ENCODE data around the gene OPCML.

OPCML gene

DNA sequence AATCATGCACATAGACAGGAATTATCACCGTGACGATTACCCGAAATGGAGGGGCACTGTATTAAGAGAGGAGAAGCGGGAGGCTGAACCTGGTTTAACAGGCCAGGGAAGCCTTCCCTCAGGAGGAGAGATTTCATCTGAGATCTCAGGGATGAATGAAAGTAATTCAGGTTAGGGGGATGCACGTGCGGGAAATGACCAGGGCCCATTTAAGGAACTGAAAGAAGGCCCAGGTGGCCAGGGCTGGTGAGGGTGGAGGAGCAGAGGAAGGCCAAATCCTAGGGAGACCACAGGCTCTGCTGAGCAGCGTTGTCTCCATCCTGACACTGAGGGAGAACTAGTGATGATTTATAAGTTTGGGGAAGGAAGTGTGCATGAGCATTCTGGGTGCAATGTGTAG, 16.3 kb upstream of the OPCML start:
- no peak overlapping the region for H2AK5ac ChIP-seq (ENCODE audit: low read depth, low read length)
- H3K9me3 ChIP-seq (replicated peaks in 1 of 2; ENCODE audit: control insufficient read depth in 2 of 2, insufficient read depth in 1 of 2, low read depth in 1 of 2, low read length in 2 of 2), result no peaks in the 10 kb centered on the region
- H2AFZ ChIP-seq (ENCODE audit: low read length), result no peak overlapping the region
- peaks cover 7 to 11% of the 10 kb centered on the region in 2 donors for H3K4me1 ChIP-seq (ENCODE audit: control insufficient read depth in 2 of 2, insufficient read depth in 1 of 2, low read depth in 1 of 2, low read length in 2 of 2)
- no peak overlapping the region for H3K4me2 ChIP-seq (ENCODE audit: insufficient read depth, low read length, poor library complexity, severe bottlenecking)
- H2BK5ac ChIP-seq (ENCODE audit: low read length), result no peak overlapping the region
- H3K14ac ChIP-seq (ENCODE audit: low read length), result no peak overlapping the region
- H4K91ac ChIP-seq (ENCODE audit: low read depth, low read length, poor library complexity), result no peak overlapping the region
- no peak overlapping the region for H2BK120ac ChIP-seq (ENCODE audit: low read depth, low read length)
- no peak overlapping the region for H3K4me3 ChIP-seq (ENCODE audit: low read length in 2 of 2)
- H3K4ac ChIP-seq (ENCODE audit: low read length), result no peak overlapping the region
- H3K23ac ChIP-seq (ENCODE audit: low read depth, low read length, poor library complexity), result no peak overlapping the region
- H3K27me3 ChIP-seq (ENCODE audit: control insufficient read depth in 3 of 3, insufficient read depth in 3 of 3, low read depth in 1 of 3, low read length in 3 of 3), result no peaks in the 10 kb centered on the region
- WGBS, 2 donors (ENCODE audit: extremely low coverage in 2 of 2, insufficient read length in 2 of 2, insufficient replicate concordance in 1 of 2), result no CpG with 5 or more reads among the region's 7 CpGs
- no peak overlapping the region for H4K8ac ChIP-seq (ENCODE audit: low read depth, low read length)
- no peak overlapping the region for H2BK15ac ChIP-seq (ENCODE audit: low read length)
- no peak overlapping the region for H3K27ac ChIP-seq (replicated peaks; ENCODE audit: low read length)
- no peak overlapping the region for H2BK12ac ChIP-seq (ENCODE audit: low read length)
- H3K79me1 ChIP-seq (ENCODE audit: low read depth, low read length), result no peaks in the 10 kb centered on the region
- H3K18ac ChIP-seq (ENCODE audit: low read length), result no peak overlapping the region
- no peak for DNase-seq (ENCODE audit: low spot score)
- no peaks in the 10 kb centered on the region for H3K36me3 ChIP-seq (replicated peaks in 1 of 2; ENCODE audit: control insufficient read depth in 2 of 2, insufficient read depth in 2 of 2, low read length in 2 of 2)
- H3K9ac ChIP-seq (ENCODE audit: low read depth, low read length, poor library complexity), result no peak overlapping the region

DNA sequence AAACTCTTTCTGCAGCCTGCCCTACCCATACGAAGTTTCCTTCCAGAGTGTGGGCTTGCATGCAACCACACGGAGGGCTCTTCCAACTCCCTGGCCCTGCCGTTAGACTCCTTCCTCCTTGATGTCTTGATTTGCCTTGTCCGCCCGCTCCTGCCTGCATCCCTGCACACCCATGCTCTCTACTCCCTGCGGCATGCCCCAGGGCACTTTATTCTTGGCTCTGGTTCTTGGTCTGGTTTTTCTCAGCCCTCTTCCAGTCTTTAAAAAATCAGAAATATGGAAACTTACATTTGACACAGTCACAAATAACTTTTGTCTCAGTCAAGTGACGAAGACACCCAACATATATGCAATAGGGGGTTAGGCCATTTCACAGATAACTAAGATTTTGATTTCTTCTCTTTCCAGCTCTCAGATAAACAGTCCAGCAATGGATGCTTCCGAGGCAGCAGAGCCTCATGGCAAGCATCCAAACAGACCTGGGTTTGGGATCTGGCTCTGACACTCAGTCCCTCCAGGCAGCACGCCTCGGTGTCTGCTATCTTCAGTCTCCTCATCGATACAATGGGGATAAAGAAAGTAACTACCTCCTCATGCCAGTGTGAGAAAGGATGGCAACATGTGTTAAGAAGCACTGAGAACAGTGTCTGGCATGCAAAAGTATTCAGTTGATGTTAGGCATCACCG, 15.7 kb upstream of the OPCML start:
- Histone ChIP-seq H2BK15ac (ENCODE audit: low read length) (peak overlapping the region; percentile 74), H3K9ac (ENCODE audit: low read depth, low read length, poor library complexity) (no peak overlapping the region), H3K36me3 (replicated peaks in 1 of 2; ENCODE audit: control insufficient read depth in 2 of 2, insufficient read depth in 2 of 2, low read length in 2 of 2) (no peaks in the 10 kb centered on the region), H3K14ac (ENCODE audit: low read length) (no peak overlapping the region), H3K79me1 (ENCODE audit: low read depth, low read length) (no peaks in the 10 kb centered on the region), H3K23ac (ENCODE audit: low read depth, low read length, poor library complexity) (no peak overlapping the region), H2BK5ac (ENCODE audit: low read length) (no peak overlapping the region), H3K4me3 (ENCODE audit: low read length in 2 of 2) (no peak overlapping the region), H4K91ac (ENCODE audit: low read depth, low read length, poor library complexity) (no peak overlapping the region), H3K27ac (replicated peaks; ENCODE audit: low read length) (no peak overlapping the region), H3K4me2 (ENCODE audit: insufficient read depth, low read length, poor library complexity, severe bottlenecking) (no peak overlapping the region), H3K27me3 (ENCODE audit: control insufficient read depth in 3 of 3, insufficient read depth in 3 of 3, low read depth in 1 of 3, low read length in 3 of 3) (no peaks in the 10 kb centered on the region), H3K18ac (ENCODE audit: low read length) (peak overlapping the region; percentile 4), H2BK120ac (ENCODE audit: low read depth, low read length) (no peak overlapping the region), H4K8ac (ENCODE audit: low read depth, low read length) (no peak overlapping the region), H3K4ac (ENCODE audit: low read length) (no peak overlapping the region), H2AFZ (ENCODE audit: low read length) (no peak overlapping the region), H2BK12ac (ENCODE audit: low read length) (no peak overlapping the region), H3K9me3 (replicated peaks in 1 of 2; ENCODE audit: control insufficient read depth in 2 of 2, insufficient read depth in 1 of 2, low read depth in 1 of 2, low read length in 2 of 2) (no peaks in the 10 kb centered on the region), H3K4me1 (ENCODE audit: control insufficient read depth in 2 of 2, insufficient read depth in 1 of 2, low read depth in 1 of 2, low read length in 2 of 2) (peaks cover 7 to 16% of the 10 kb centered on the region in 2 donors), H2AK5ac (ENCODE audit: low read depth, low read length) (no peak overlapping the region)
- no CpG with 5 or more reads among the region's 12 CpGs for WGBS, 2 donors (ENCODE audit: extremely low coverage in 2 of 2, insufficient read length in 2 of 2, insufficient replicate concordance in 1 of 2)
- no peak for DNase-seq (ENCODE audit: low spot score)

DNA sequence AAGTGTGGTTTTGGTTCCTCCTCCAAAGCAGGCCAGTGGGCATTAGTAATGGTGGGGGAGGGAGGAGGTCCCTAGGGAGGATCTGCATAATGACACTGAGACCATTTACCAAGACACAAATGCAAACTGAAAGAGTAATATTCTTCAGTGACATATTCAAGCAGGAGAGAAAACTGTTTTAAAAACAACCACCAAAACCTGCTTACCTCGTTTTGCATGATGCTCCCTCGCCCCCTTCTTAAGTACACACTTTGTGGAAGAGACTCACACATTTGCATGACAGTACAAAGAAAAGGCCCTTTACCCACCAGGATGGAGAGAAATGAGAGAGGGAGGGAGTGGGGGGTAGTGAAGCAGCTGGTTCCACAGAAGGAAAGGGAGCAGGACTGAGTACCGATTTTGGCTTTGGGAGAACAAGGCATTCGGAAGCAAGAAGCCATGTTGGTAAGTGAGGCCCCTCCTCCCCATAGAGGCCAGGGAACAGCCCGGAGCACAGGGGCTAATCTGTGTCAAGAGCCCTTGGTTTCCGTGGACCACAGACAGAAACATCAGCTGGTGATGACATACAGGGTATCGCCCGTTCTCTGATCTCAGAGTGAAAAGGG, 13.0 kb upstream of the OPCML start:
- Histone ChIP-seq H3K14ac (ENCODE audit: low read length) (no peak overlapping the region), H3K23ac (ENCODE audit: low read depth, low read length, poor library complexity) (no peak overlapping the region), H2AFZ (ENCODE audit: low read length) (peak overlapping the region; percentile 78), H3K4me1 (ENCODE audit: control insufficient read depth in 2 of 2, insufficient read depth in 1 of 2, low read depth in 1 of 2, low read length in 2 of 2) (peaks cover 21 to 37% of the 10 kb centered on the region in 2 donors), H3K27ac (replicated peaks; ENCODE audit: low read length) (no peak overlapping the region), H2AK5ac (ENCODE audit: low read depth, low read length) (peak overlapping the region; percentile 57), H3K9ac (ENCODE audit: low read depth, low read length, poor library complexity) (no peak overlapping the region), H4K8ac (ENCODE audit: low read depth, low read length) (no peak overlapping the region), H3K36me3 (replicated peaks in 1 of 2; ENCODE audit: control insufficient read depth in 2 of 2, insufficient read depth in 2 of 2, low read length in 2 of 2) (no peaks in the 10 kb centered on the region), H3K18ac (ENCODE audit: low read length) (no peak overlapping the region), H2BK12ac (ENCODE audit: low read length) (no peak overlapping the region), H4K91ac (ENCODE audit: low read depth, low read length, poor library complexity) (no peak overlapping the region), H2BK15ac (ENCODE audit: low read length) (no peak overlapping the region), H2BK5ac (ENCODE audit: low read length) (no peak overlapping the region), H3K4me3 (ENCODE audit: low read length in 2 of 2) (no peak overlapping the region), H3K9me3 (replicated peaks in 1 of 2; ENCODE audit: control insufficient read depth in 2 of 2, insufficient read depth in 1 of 2, low read depth in 1 of 2, low read length in 2 of 2) (no peaks in the 10 kb centered on the region), H3K4ac (ENCODE audit: low read length) (no peak overlapping the region), H2BK120ac (ENCODE audit: low read depth, low read length) (no peak overlapping the region), H3K4me2 (ENCODE audit: insufficient read depth, low read length, poor library complexity, severe bottlenecking) (peak overlapping the region; percentile 12), H3K79me1 (ENCODE audit: low read depth, low read length) (no peaks in the 10 kb centered on the region), H3K27me3 (ENCODE audit: control insufficient read depth in 3 of 3, insufficient read depth in 3 of 3, low read depth in 1 of 3, low read length in 3 of 3) (no peaks in the 10 kb centered on the region)
- DNase-seq (ENCODE audit: low spot score), result no peak
- WGBS, 2 donors (ENCODE audit: extremely low coverage in 2 of 2, insufficient read length in 2 of 2, insufficient replicate concordance in 1 of 2), result no CpG with 5 or more reads among the region's 8 CpGs

DNA sequence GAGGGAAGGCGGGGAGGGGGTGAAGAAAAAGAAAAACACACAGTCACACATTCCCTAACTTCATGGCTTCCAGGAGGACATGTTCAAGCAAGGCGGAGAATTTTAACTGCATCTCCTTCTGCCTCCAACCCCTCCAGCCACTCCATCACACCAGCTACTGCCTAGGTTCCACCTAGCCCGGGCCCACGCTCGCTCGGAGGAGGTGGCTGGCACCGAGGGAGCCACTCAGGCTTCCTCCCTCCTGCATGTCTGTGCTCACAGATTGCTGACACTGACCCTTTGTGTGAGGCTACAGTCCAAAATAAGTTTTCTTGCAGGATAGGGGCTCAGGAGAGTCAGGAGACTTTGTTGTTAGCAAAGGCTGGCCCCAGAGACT, 9.4 kb upstream of the OPCML start:
- Histone ChIP-seq H3K79me1 (ENCODE audit: low read depth, low read length) (no peaks in the 10 kb centered on the region), H3K9ac (ENCODE audit: low read depth, low read length, poor library complexity) (no peak overlapping the region)
- WGBS, 2 donors (ENCODE audit: extremely low coverage in 2 of 2, insufficient read length in 2 of 2, insufficient replicate concordance in 1 of 2), result no CpG with 5 or more reads among the region's 7 CpGs

More for the DNA sequence above, 9.4 kb upstream of the OPCML start:
- Histone ChIP-seq H3K4ac (ENCODE audit: low read length) (no peak overlapping the region), H2BK5ac (ENCODE audit: low read length) (no peak overlapping the region), H3K4me3 (ENCODE audit: low read length in 2 of 2) (peak overlapping the region; percentile 11 to 24), H4K91ac (ENCODE audit: low read depth, low read length, poor library complexity) (no peak overlapping the region), H2AFZ (ENCODE audit: low read length) (peak overlapping the region; percentile 79), H3K14ac (ENCODE audit: low read length) (peak overlapping the region; percentile 10), H3K27me3 (ENCODE audit: control insufficient read depth in 3 of 3, insufficient read depth in 3 of 3, low read depth in 1 of 3, low read length in 3 of 3) (no peaks in the 10 kb centered on the region), H2AK5ac (ENCODE audit: low read depth, low read length) (no peak overlapping the region), H2BK120ac (ENCODE audit: low read depth, low read length) (no peak overlapping the region), H3K9me3 (replicated peaks in 1 of 2; ENCODE audit: control insufficient read depth in 2 of 2, insufficient read depth in 1 of 2, low read depth in 1 of 2, low read length in 2 of 2) (peaks cover 0 to 4% of the 10 kb centered on the region in 2 donors), H3K27ac (replicated peaks; ENCODE audit: low read length) (peak overlapping the region; percentile 75), H3K36me3 (replicated peaks in 1 of 2; ENCODE audit: control insufficient read depth in 2 of 2, insufficient read depth in 2 of 2, low read length in 2 of 2) (no peaks in the 10 kb centered on the region), H3K18ac (ENCODE audit: low read length) (peak overlapping the region; percentile 84), H3K23ac (ENCODE audit: low read depth, low read length, poor library complexity) (no peak overlapping the region), H4K8ac (ENCODE audit: low read depth, low read length) (no peak overlapping the region), H2BK15ac (ENCODE audit: low read length) (no peak overlapping the region), H2BK12ac (ENCODE audit: low read length) (no peak overlapping the region), H3K4me2 (ENCODE audit: insufficient read depth, low read length, poor library complexity, severe bottlenecking) (peak overlapping the region; percentile 34), H3K4me1 (ENCODE audit: control insufficient read depth in 2 of 2, insufficient read depth in 1 of 2, low read depth in 1 of 2, low read length in 2 of 2) (peaks cover 24 to 40% of the 10 kb centered on the region in 2 donors)
- no peak for DNase-seq (ENCODE audit: low spot score)
